Muscle layer of colon (tissue), 2 donors: ENCODE results near the gene SCARB2.
A peak's percentile ranks its signal among the peaks of the same experiment; 100 is the strongest.

Experiments used
- H3K27ac ChIP-seq: one replicate; pipeline ENCODE4 v1.7.0; 2013; ENCODE audit warnings: low read depth, mild to moderate bottlenecking, low read length, moderate library complexity
- H3K27me3 ChIP-seq, 2 donors: one replicate each; pipeline ENCODE4 v1.7.0; 2013; ENCODE audit warnings: low read length in 2 of 2, mild to moderate bottlenecking in 2 of 2; ENCODE audit not compliant: insufficient read depth in 2 of 2, control insufficient read depth in 1 of 2
- H3K36me3 ChIP-seq: one replicate; pipeline ENCODE4 v1.7.0; 2013; ENCODE audit warnings: mild to moderate bottlenecking, low read length; ENCODE audit not compliant: insufficient read depth
- H3K4me1 ChIP-seq: one replicate; pipeline ENCODE4 v1.7.0; 2013; ENCODE audit warnings: mild to moderate bottlenecking, low read length; ENCODE audit not compliant: insufficient read depth
- H3K4me3 ChIP-seq, 2 donors: one replicate each; pipeline ENCODE4 v1.7.0; 2013; ENCODE audit warnings: low read length in 2 of 2, low read depth in 1 of 2, mild to moderate bottlenecking in 1 of 2, moderate library complexity in 1 of 2
- H3K9ac ChIP-seq: one replicate; pipeline ENCODE4 v1.7.0; 2013; ENCODE audit warnings: low read length
- H3K9me3 ChIP-seq: one replicate; pipeline ENCODE4 v1.7.0; 2013; ENCODE audit warnings: mild to moderate bottlenecking, low read length
- donor health status: abdominal sarcoma.
- donor health status: Adenocarcinoma of cecum.

Gene SCARB2

DNA sequence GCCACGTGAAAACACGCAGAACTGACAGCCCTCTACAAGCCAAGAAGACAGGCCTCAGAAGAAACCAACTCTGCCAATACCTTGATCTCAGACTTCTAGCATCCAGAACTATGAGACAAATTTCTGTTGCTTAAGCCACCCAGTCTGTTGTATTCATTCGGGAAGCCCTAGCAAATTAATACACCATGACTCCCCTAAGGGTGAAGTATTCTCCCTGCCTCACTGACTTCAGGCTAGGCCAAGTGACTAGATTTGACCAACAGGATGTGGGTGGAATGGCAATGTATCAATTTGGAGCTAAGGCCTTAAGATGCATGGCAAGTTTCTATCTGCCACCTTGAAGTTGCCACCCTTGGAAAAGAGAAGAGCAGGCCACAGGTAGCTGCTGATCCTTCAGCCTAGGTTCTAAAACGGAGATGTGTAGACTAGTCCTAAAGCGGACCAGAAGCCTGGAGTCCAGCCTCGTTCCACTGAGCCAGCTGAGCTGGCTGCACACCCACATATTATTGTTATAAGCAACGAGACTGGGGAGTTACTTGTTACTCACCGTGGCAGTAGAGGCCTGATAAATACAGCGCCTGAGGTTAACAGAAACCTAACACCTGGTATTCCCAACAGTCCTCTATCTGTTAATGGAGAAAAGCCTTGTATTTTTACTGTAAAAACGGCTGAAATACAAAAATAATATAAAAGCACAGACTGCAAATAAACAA is 16.4 kb downstream of the SCARB2 start:
- peaks cover 30% of the 10 kb centered on the region for H3K36me3 ChIP-seq
- no peaks in the 10 kb centered on the region for H3K27me3 ChIP-seq
- no peaks in the 10 kb centered on the region for H3K9me3 ChIP-seq
- H3K4me3 ChIP-seq = no peak overlapping the region
- H3K9ac ChIP-seq = no peak overlapping the region
- peak overlapping the region; percentile 79 for H3K27ac ChIP-seq
- peaks cover 60% of the 10 kb centered on the region for H3K4me1 ChIP-seq

DNA sequence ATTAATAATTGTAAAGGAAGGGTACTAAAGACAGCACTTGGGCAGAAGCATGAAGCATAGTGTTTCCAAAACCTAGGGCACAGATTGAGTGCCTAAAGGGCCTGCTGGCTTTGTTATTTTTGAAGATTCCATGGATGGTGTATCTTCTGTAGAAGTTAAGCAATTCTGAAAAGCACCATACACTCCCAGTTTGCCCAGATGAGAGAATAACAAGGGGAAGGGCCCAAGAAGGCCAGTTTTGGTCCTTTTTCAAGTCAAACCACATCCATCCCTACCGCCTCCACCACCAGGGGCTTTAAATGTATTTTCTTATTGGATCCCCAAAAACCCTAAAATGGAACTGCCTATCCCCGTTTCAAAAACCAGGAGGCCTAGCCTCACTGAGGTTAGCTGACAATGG is 17.2 kb downstream of the SCARB2 start:
- Histone ChIP-seq H3K27ac (no peak overlapping the region), H3K4me3 (no peak overlapping the region), H3K36me3 (peaks cover 35% of the 10 kb centered on the region), H3K9me3 (no peaks in the 10 kb centered on the region), H3K4me1 (peaks cover 56% of the 10 kb centered on the region), H3K27me3 (no peaks in the 10 kb centered on the region), H3K9ac (no peak overlapping the region)

DNA sequence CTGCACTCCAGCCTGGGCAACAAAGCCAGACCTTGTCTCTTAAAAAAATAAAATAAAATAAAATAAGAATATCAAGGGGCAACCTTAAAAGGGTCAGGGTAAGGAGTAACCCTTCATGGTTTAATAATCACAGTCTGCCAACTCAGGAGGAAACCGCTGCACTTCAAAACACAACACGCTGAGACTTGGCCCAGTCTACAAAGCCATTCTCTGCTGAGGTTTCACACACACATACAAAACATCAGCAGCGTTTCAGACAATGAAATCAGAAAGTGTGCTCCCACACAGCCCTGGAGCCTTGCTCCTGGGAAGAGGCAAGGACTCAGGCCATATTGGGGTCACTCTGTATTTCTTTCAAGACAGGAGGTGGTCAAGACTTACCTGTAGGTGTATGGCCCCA is 18.3 kb downstream of the SCARB2 start:
- Histone ChIP-seq H3K4me1 (peaks cover 45% of the 10 kb centered on the region), H3K4me3 (no peak overlapping the region), H3K36me3 (peaks cover 35% of the 10 kb centered on the region), H3K27ac (no peak overlapping the region), H3K9ac (no peak overlapping the region), H3K27me3 (no peaks in the 10 kb centered on the region), H3K9me3 (no peaks in the 10 kb centered on the region)

DNA sequence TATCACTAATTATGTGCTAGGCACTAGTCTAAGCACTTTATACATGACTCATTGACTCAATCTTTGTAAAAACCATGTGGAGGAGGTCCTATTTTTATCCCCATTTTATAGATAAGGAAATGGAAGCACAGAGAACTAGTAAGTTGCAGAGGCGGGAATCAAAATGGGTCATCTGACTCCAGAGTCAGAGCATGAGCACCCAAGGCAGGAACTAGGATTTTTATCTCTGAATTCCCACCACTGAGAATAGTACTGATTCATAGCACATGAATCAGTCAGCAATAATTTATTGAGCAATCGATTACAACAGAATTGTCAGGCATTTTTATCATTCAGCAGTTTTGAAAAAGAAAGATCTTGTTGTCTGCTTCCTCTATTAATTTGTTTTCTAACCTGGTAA is 19.3 kb downstream of the SCARB2 start:
- H3K9ac ChIP-seq = no peak overlapping the region
- no peak overlapping the region for H3K4me3 ChIP-seq
- no peaks in the 10 kb centered on the region for H3K9me3 ChIP-seq
- H3K27ac ChIP-seq = no peak overlapping the region
- peaks cover 35% of the 10 kb centered on the region for H3K36me3 ChIP-seq
- no peaks in the 10 kb centered on the region for H3K27me3 ChIP-seq
- peaks cover 35% of the 10 kb centered on the region for H3K4me1 ChIP-seq

DNA sequence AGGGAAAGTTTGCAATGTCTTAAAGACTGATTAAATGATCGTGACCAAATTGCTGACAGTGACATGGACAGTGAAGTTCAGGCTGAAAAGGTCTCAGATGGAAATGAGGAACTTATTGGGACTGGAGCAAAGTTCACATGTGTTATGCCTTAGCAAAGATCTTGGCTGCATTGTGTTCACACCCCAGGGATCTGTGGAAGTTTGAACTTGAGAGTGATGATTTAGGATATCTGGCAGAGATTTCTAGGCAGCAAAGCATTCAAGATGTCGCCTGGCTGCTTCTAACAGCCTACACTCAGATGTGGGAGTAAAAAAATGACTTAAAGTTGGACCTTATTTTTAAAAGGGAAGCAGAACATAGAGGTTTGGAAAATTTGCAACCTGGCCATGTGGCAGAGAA is 21.4 kb downstream of the SCARB2 start:
- no peaks in the 10 kb centered on the region for H3K9me3 ChIP-seq
- H3K27ac ChIP-seq = no peak overlapping the region
- H3K4me1 ChIP-seq = peaks cover 25% of the 10 kb centered on the region
- H3K9ac ChIP-seq = no peak overlapping the region
- no peaks in the 10 kb centered on the region for H3K27me3 ChIP-seq
- peaks cover 40% of the 10 kb centered on the region for H3K36me3 ChIP-seq
- no peak overlapping the region for H3K4me3 ChIP-seq

DNA sequence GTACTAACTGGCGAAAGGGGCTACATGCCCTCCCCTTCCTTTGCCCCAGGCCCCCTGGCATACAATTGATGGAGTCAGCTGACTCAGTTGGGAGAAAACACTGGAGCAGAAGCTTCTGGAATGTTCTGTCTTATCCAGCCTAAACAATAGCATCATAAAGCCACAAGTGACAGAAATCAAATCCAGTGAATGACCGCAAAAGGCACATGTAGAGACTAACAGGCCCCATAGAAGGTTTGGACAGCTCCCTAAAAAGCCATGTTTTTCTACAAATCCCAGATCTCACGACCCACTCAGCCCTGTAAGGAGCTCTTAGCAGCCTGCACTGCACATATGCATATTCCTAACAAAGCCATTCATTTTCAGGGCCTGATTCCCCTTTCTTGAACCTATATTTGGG is 25.1 kb downstream of the SCARB2 start:
- Histone ChIP-seq H3K27ac (no peak overlapping the region), H3K36me3 (peaks cover 31% of the 10 kb centered on the region)

DNA sequence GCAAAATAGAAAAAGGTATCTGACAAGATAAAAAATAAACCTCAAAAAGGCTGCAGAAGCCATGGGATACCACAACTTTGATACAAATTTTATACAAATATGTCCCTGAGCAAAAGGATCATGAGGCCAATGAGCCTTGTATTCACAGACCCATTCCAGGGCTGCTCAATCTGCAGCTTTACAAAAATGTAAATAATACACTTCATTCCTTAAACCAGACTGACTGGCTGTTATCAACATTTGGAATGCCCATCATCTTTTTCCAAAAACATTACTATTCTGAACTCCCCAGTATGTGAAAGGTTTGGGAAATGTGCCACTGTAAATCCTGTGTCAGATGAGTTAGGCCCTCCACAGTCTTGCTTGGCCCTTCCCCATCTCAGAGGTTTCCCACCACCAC is 25.5 kb downstream of the SCARB2 start:
- Histone ChIP-seq H3K4me1 (peaks cover 18% of the 10 kb centered on the region), H3K27ac (no peak overlapping the region), H3K9me3 (no peaks in the 10 kb centered on the region), H3K9ac (no peak overlapping the region), H3K4me3 (no peak overlapping the region), H3K27me3 (no peaks in the 10 kb centered on the region), H3K36me3 (peaks cover 27% of the 10 kb centered on the region)

More for the DNA sequence above, 25.1 kb downstream of the SCARB2 start:
- no peaks in the 10 kb centered on the region for H3K27me3 ChIP-seq
- H3K9ac ChIP-seq = no peak overlapping the region
- no peak overlapping the region for H3K4me3 ChIP-seq
- peaks cover 18% of the 10 kb centered on the region for H3K4me1 ChIP-seq
- no peaks in the 10 kb centered on the region for H3K9me3 ChIP-seq

DNA sequence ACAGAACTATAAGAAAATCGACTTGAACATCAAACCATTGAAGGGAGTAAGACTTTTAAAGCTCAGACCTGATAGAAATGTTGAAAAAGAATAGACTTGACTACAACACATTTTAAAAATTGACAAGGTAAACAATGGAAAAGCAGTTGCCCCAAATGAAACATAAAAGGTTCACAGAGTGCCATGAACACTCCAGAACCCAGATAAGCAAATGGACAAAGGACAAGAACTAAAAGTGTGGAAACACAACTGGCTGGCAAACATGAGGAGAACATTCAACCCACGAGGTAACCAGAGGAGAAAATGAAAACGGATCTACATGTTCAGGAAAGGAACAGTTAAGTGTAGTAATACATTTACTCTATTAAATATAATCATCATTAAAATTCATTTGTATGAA is 26.5 kb downstream of the SCARB2 start:
- Histone ChIP-seq H3K9ac (no peak overlapping the region), H3K27ac (no peak overlapping the region), H3K4me1 (peaks cover 18% of the 10 kb centered on the region), H3K4me3 (no peak overlapping the region), H3K9me3 (no peaks in the 10 kb centered on the region), H3K27me3 (no peaks in the 10 kb centered on the region), H3K36me3 (peaks cover 17% of the 10 kb centered on the region)

DNA sequence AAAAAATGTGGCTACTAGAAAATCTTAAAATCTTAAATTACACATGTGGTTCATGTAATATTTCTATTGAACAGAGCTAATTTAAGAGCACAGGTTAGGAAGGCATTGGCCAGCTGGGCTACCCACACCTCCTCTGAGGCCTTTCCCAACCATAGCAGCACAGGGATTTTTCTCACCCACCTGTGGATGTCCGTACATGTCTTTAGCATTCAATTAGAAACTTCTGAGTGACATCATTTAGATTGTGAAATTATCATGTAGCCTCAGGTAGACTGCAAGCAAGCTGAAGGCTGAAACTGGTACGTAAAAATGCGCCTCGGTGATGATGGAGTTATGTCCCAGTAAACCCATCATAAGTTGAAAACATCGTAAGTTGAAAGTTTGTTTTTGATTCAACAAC is 31.2 kb downstream of the SCARB2 start:
- H3K27me3 ChIP-seq = no peaks in the 10 kb centered on the region
- peaks cover 19% of the 10 kb centered on the region for H3K36me3 ChIP-seq
- no peaks in the 10 kb centered on the region for H3K9me3 ChIP-seq
- H3K9ac ChIP-seq = no peak overlapping the region
- H3K4me1 ChIP-seq = peaks cover 17% of the 10 kb centered on the region
- H3K27ac ChIP-seq = no peak overlapping the region
- H3K4me3 ChIP-seq = no peak overlapping the region

DNA sequence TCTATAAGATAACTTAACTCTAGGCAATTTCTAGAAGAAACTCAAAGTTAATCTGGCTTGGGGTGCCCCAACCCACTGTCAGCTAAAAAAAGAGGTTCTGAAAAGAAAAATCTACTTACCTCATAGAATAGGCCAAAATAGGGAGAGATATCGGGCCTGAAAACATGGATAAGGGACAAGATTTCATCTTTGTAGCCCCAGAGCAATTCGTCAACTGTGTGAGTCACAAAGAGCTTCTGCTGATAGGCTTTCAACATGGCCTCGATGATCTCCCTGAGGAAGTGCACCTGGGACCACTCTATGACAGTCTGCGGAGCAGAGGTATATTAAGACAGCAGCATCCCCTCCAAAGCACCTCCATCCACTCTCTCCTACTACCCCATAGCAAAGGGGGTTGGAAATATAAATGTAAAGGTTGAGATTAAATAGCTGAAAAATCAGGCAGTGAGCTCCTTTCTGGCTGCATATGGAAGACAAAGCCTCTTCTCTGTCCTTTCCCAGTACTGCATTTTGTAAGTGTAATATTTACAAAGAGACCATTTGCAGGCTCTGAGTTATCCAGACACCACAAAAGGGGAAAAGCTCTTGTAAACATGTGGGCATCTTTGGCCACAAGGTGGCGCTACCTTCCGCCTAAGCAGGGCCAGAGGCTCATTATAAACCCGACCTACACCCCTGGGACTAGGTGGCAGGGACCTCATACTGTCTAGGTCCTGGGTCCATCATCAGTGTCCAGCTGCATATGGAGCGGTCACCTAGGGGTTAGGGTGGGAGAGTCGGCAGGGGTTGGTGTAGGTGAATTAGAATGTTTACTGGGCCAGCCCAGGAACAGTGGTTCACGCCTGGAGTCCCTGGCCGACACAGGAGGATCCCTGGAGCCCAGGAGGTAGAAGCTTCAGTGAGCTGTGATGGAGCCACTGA is 34.0 kb downstream of the SCARB2 start:
- Histone ChIP-seq H3K4me3 (no peak overlapping the region), H3K4me1 (peaks cover 8% of the 10 kb centered on the region), H3K27ac (no peak overlapping the region), H3K9me3 (no peaks in the 10 kb centered on the region), H3K27me3 (no peaks in the 10 kb centered on the region), H3K36me3 (peaks cover 27% of the 10 kb centered on the region), H3K9ac (no peak overlapping the region)

DNA sequence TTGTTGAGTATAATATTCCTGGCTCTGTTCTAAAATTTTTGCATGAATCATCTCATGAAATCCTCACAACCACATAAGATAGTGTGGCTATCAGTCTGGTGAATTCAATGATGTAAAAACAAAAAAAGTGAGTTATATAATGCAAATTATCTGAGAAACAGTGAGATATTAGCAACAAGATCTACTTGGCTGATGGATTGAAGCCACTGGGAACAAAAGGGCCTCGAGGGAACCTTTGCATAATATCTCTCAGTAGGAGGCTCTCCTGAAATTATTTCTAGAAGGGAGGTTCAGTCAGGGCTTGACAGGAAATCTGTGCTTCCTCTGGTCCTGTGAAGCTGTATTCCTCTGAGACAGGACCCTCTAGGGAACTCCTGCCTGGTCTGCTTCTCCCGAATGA is 35.3 kb downstream of the SCARB2 start:
- Histone ChIP-seq H3K27me3 (no peaks in the 10 kb centered on the region), H3K4me3 (no peak overlapping the region), H3K36me3 (peaks cover 27% of the 10 kb centered on the region), H3K4me1 (peaks cover 11% of the 10 kb centered on the region), H3K9me3 (no peaks in the 10 kb centered on the region), H3K27ac (no peak overlapping the region), H3K9ac (no peak overlapping the region)
